ENCODE results near the gene FGF9. TPM values are rescaled to one million over a fixed set of nuclear protein-coding genes. Genes with fewer than 3 reads are reported as not detected.
A peak's percentile ranks its signal among the peaks of the same experiment; 100 is the strongest.

The FGF9 gene
- polyA plus RNA-seq, 3 donors = 15.4 to 24.1 (median 18.6) TPM

DNA sequence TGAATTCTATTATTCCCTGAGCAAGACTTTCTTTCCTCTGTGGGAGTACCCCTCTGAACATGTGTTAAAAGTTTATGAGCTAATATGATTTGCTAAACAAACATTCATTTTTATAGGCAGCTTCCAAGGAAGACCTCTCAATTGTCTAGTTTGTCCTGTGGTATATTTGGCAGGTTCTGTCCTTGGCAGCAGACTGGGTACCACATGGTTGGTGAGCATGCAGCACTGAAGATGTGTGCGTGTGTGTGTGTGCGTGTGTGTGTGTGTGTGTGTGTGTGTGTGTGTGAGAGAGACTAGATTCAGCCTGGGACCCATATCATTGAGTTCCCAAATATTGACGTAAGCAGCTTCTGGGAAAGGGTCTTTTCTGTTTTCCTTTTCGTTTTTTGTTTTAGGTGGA is 24.0 kb downstream of the FGF9 start:
- no peak for DNase-seq (ENCODE audit: extremely low read depth in 1 of 11, low read depth in 9 of 11, low spot score in 4 of 11)

DNA sequence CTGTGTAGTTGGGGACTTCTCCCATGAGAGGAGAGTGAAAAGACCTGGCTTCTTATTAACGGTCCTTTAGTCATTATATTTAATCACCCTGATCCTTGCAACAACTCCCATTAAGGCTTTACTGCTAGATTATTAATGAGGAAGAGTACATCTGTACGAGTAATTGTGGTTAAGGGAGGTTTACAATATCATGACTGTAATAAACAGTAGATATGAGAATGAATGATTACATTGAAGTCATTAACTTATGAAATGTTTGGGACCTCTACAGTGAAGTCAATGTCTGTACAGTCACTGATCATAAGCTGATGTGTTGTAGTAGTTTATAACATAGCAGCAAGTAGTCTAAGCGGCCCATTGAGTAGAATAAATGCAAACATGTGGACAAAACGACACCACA is 24.7 kb downstream of the FGF9 start:
- no peak for DNase-seq (ENCODE audit: extremely low read depth in 1 of 11, low read depth in 9 of 11, low spot score in 4 of 11)

DNA sequence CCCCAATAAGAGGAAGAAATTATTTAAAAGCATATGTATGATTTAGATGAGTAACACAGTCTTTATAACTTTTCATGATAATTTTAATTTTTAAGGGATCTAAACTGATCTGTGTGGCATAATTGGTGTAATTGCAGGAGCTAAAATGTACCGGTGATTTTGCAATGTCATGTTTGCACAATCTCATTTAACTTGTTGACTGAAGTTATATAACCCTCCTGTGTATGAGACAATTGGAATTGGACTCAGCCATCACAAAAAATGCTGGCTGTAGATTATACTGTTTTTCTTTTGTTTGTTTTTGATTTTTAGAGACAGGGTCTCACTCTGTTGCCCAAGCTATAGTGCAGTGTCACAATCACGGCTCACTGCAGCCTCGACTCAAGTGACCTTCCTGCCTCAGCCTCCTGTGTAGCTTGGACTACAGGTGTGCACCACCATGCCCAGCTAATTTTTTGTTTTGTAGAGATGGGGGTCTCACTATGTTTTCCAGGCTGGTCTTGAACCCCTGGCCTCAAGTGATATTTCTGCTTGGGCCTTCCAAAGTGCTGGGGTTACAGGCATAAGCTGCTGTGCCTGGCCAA is 26.1 kb downstream of the FGF9 start:
- DNase-seq (ENCODE audit: extremely low read depth in 1 of 11, low read depth in 9 of 11, low spot score in 4 of 11) = no peak

DNA sequence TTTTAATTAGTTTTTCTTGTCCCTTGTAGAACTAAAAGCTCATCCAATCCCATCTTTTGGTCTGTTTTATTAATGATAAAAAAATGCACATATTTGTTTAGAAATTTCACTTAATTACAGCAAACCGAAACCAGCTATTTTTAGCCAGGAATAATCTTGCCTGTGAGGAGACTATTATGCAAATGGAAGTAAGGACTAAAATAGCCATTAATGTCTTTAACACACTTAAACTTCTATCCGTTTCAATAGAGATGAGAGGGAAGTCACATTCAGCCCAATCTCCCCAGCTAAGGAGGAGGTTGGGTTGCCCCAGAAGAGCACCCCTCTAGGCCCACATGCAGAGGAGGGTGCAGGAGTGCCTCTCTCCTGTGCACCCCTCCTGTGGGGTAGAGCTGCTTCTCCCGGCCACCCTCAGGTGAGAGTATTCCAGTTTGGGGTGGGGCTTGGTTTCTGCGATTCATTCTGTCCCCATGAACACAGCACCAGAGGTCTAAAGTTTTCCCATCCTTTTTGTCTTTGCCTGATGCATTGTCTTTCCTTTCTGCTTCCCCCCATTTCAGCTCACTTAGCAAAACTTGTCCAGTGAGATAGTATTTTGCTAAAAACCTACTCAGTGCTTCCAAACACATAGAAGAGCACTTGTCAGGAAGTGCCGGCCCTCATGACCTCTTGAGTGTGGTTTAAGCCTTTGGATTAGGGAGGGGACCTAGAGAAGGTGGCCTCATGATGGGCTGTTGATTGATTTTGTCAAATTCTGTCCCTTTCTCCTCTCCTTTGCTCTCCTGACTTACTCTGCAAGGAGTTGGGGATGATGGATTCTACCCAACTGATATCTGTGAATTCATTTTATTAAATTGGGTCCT is 28.2 kb downstream of the FGF9 start:
- no peak for DNase-seq (ENCODE audit: extremely low read depth in 1 of 11, low read depth in 9 of 11, low spot score in 4 of 11)

DNA sequence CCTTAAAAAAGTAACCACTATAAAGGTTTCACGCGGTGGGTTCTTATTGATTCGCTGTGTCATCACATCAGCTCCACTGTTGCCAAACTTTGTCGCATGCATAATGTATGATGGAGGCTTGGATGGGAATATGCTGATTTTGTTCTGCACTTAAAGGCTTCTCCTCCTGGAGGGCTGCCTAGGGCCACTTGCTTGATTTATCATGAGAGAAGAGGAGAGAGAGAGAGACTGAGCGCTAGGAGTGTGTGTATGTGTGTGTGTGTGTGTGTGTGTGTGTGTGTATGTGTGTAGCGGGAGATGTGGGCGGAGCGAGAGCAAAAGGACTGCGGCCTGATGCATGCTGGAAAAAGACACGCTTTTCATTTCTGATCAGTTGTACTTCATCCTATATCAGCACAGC is 30.6 kb downstream of the FGF9 start:
- no peak for DNase-seq (ENCODE audit: extremely low read depth in 1 of 11, low read depth in 9 of 11, low spot score in 4 of 11)

DNA sequence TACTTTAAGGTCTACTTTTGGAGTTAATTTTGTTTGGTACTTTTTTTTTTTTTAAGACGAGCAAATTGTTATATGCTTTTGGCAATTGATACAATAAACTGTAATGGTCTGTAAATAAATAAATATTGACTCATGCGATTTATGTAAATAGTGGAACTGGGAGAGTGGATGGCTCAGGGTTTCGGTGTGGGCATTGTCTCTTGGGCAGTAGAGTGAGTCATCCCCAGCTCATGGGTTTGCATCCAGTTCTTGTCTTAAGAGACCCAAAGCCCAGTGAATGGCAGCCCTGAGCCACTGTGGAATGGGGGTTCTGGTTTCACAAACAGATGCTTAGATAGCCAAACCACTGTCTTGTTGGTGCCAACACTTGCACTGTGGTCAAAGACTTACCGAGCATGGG is 33.0 kb downstream of the FGF9 start:
- no peak for DNase-seq (ENCODE audit: extremely low read depth in 1 of 11, low read depth in 9 of 11, low spot score in 4 of 11)

DNA sequence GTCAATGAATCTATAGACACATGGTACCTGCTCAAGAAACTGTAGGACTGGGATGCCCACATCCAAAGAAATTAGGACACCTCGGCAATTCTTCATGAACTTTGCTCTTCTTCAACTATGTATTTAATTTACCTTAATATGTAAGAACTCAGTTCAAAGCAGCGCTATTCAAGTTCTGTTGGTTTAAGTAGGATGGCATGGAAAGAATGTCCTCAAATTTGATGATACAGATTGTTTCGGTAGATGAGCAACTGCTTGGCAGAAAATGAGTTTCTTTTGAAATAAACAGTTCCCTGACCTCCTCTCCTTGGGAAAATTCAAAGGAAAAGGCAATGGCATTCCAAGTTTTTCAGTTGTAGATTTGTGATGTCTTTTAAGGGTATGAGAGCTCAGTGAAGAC is 36.7 kb downstream of the FGF9 start:
- DNase-seq (ENCODE audit: extremely low read depth in 1 of 11, low read depth in 9 of 11, low spot score in 4 of 11) = no peak

DNA sequence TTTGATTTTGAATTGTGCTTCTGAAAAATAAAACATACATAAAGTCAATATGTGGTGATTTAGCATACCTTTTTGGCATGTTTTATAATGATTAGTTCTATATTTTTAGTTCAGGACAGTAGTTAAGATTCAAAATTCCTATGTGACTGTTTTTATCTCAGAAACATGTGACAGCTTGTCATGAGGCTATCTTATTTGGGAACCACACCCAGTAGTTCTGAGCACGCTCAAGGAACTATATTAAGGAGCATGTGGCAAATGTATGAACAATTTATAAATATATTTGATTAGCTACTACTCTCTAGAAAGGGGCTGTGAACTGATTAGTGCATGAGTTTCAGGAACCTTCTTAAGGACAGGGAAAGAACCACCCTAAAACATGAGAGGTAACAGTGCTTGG is 38.8 kb downstream of the FGF9 start:
- DNase-seq (ENCODE audit: extremely low read depth in 1 of 11, low read depth in 9 of 11, low spot score in 4 of 11) = no peak

DNA sequence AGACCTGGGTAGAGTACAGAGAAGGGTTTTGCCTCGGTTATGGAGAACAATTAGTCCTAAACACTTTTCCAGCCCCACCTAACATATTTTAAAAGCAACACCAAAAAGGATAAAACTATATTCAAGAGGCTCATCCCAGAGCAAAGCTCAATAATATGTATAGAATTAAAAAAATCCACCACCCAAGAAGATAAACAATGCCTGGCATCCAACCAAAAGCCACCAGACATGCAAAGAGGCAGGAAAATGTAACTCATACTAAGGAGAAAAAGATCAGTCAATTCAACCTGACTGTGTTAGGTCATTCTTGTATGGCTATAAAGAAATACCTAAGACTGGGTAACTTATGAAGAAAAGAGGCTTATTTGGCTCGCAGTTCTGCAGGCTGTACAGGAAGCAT is 39.3 kb downstream of the FGF9 start:
- no peak for DNase-seq (ENCODE audit: extremely low read depth in 1 of 11, low read depth in 9 of 11, low spot score in 4 of 11)

DNA sequence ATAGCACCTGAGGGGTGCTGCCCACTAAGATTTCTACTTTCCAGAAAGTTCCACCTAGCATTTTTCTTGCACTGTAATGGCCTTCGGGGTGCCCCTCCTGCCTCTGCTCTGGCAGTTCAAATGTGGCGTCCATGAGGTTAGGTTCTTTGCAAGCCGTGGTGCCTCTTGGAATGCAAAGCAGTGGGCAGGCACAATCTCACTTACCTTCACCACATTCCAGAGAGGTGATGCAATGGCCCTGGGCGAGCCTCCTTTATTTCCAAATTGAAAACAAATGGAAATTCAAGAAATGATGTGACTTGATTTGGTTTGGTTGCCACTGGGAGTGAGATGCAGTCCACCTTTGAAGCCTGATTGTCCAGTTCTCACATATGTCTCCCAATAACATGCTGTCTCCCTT is 46.9 kb downstream of the FGF9 start:
- peak in 1 of 11 donors; percentile 18 for DNase-seq (ENCODE audit: extremely low read depth in 1 of 11, low read depth in 9 of 11, low spot score in 4 of 11)

DNA sequence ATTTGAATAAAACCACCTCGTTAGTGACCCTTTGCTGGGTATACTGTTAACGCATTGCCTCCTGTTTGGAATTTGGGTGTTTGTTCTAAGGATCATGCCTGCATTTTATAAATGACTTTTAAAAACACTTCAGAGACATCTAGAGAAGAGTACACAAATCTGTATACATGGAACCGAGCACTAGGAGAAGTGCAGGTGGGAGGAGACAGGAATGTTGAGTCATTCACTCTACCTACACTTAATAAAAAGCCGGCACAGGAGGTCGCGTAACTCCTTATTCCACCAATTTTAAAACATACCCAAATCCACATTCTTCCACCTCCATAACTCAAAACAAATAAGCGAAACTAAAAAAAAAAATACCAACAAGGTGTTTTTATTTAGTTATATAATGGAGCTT is 48.6 kb downstream of the FGF9 start:
- DNase-seq (ENCODE audit: extremely low read depth in 1 of 11, low read depth in 9 of 11, low spot score in 4 of 11) = no peak

DNA sequence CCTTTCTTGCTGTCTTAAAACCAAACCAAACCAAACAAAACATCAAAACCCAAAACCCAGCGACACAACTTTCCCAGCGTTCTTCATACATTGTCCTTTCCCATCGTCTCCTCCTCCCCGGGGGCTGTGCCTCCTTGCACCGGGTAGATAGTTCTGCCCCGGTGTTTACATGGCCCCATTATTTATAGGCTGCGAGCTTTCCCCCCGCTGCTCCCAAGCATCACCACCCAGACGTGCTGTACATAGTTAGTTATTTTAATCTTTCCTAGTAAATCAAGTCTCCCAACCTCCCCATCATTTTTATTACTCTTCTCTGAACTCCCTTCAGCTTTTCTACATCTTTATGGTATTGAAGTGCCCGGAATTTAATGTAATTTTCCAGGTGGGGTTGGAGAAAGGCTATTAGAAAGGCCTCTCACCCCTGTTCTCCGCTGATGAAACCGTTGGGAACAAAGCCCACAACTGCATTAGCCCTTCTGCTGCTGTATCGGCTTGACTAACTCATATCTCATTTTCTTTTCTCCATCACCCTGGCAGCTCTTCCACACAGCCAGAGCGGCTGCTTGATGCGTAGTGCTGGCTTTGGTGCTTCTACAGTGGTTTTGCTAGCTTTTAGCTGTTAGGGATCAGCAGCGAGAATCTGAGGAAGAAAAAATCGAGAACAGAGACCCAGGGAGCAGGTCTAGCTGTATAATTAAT is 53.1 kb downstream of the FGF9 start:
- peak in 1 of 11 donors; percentile 22 for DNase-seq (ENCODE audit: extremely low read depth in 1 of 11, low read depth in 9 of 11, low spot score in 4 of 11)

DNA sequence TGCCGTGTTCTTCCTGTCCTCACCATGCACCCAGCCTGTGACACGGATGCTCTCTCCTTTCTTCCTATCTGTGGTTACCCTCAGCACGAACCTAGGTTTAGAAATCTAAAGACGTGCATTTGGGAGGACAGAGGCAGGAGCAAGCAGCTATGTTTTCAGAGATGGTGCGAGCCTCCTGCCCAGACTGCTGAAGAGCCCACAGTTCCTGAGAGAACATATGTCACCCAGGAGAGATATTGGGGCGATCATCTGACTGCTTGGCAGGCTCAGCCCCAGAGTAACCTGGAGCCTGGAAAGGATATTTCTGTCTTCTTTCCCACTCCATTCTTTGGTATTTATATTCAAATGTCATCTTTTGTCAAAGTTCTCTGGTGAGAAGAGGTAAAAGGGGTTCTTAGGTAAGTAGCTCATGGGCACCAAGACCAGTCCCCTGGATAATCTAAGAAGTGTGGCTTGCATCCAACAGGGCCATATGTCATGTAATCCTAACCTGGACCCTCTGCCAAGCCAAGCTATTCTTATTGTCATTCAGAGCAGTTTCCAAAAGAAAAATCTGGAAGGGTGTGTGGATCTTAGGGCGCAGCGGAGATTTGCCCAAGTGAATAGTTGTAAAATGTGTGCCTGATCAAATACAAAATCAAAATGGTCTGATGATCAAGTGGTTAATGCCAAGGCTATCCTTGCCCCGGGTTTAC is 59.5 kb downstream of the FGF9 start:
- DNase-seq (ENCODE audit: extremely low read depth in 1 of 11, low read depth in 9 of 11, low spot score in 4 of 11) = no peak

DNA sequence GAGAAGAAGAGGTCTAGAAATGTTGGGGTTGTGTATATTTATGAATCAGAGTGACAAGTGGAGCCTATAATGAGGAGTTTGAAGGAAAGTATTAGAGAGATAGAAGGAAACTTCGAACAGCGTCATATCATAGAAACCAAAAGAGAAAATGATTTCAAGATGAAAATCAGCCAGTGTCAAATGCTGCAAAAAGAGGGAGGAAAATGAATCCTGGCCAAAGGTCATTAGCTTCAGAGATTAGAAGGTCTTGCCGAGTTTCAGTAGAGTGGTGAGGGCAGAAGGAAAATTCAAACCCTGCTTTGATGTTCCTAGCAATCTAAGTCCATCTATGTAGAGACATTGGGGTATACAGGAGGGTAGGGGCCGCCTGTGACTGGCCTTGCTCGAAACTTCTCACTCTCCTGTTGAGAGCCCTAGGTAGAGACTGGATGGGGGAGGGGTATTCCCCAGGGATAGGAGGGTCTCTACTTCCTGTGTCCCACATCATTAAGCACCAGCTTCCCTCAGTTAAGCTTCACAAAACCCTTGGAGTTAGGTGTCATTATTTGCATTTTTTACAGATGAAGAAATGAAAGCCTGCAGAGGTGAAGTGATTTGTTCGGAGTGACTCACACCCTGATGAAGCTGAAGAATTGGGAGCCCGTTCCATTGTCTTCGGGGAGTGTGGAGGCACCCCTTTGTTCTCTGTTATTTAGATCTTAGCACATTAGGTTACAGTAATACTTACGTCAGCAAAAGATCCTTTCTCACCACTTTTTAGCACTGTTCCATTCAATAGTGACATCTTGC is 62.8 kb downstream of the FGF9 start:
- peak in 1 of 11 donors; percentile 34 for DNase-seq (ENCODE audit: extremely low read depth in 1 of 11, low read depth in 9 of 11, low spot score in 4 of 11)

DNA sequence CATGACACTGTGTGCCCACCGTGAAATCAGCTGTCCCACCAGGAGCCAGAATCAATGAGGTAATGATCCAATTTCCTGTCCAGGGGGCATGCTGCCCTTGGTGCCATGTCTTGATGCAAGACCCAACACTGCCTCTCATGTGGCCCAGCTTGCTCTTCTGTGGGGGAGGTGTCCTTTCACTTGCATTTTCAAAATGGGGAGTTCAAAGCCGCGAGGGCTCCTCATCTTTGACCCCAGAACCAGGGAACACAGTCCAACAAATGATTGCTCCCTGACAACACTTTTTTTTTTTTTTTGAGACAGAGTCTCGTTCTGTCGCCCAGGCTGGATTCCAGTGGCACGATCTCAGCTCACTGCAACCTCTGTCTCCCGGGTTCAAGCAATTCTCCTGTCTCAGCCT is 64.1 kb downstream of the FGF9 start:
- DNase-seq (ENCODE audit: extremely low read depth in 1 of 11, low read depth in 9 of 11, low spot score in 4 of 11) = no peak

DNA sequence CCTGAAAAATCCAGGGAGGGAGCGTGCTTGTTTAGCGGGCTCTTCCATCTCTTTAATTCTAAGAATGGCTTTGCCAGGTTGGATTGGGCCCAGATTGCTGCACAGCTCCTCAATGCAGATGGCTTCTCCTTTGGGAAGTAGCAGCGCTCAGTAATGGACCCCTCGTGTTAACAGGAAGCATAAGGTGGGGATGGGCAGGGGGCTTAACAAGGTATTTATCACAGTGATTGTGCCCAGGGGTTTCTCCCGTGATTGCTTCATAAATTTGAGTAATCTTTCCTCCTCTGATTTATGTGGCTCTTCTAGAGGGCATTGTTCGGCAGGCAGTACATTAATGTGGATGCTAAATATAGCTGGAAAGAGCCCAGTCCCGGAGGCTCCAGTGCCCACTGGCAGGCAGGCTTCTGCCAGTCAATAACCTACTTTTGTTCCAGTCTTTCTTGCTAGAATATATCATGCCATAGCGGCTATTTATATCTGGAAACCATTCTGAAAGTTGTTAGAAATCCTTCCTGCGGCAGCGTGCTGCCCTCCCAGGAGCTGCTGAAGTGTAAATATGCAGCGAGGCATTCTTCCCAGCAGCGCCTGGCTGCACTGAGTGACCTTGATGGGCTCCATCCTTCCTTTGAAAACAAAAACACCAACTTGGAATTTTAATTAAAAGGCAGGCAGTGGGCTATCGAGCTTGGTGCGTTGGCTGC is 65.0 kb downstream of the FGF9 start:
- DNase-seq (ENCODE audit: extremely low read depth in 1 of 11, low read depth in 9 of 11, low spot score in 4 of 11) = peak in 4 of 11 donors; percentile 31 to 66 (median 50)

DNA sequence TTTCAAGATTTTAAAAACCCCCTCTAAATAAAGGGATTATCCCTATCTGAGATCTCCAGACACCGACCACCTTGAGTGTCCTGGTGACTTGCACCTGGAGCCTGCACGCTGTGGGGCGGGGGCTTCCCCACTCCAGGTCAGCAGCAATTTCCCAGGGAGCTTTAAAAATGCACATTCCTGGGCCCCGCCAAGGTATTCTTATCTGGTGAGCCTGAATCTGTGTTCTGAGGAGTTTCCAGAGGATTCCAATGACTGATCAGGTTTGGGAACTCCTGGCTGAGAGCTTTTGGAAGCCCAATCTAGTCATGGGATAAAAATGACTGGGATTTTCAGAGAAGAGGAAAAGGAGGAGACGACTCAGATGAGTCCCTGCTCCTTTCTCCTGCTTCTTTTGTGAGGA is 66.1 kb downstream of the FGF9 start:
- no peak for DNase-seq (ENCODE audit: extremely low read depth in 1 of 11, low read depth in 9 of 11, low spot score in 4 of 11)

DNA sequence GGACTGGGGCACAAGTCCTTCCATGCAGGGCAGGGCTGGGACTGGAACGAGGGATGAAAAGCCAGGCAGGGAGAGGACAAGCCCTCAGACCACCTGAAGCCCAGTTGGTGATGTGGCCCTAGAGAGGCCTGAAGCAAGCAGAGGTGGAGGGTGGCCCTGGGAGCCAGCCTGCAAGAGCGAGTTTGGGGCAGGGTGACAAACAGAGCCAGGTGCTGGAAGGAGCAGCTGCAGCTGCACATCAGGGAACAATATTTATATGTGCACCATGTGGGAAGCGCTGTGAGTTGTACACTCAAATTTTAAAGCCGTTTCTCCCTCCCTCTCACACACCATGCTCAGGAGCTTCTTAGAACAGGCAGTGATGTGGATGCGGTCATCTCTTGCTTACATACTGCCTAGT is 67.8 kb downstream of the FGF9 start:
- DNase-seq (ENCODE audit: extremely low read depth in 1 of 11, low read depth in 9 of 11, low spot score in 4 of 11) = no peak

Measured in renal cortex interstitium (tissue), 11 donors.